OCI-LY3 (cell line): ENCODE data around the gene RSAD2.

Experiments used
- H2AFZ ChIP-seq: fragments of 200-600, 300-600 bp; shearing (Covaris generic); 2 replicates; pipeline ENCODE4 v1.6.0; 2014; ENCODE audit warnings: antibody characterized with exemption, low read depth, low read length
- H3K27ac ChIP-seq: fragments of 200-600, 300-600 bp; sonication (generic); 2 replicates; pipeline ENCODE4 v1.5.1; 2014; ENCODE audit warnings: mild to moderate bottlenecking, low read length, moderate library complexity, mixed read lengths
- H3K27me3 ChIP-seq: fragments of 200-600, 300-600 bp; sonication (generic); 2 replicates; pipeline ENCODE4 v1.6.1; 2014; ENCODE audit warnings: low read depth, low read length, mixed read lengths
- H3K36me3 ChIP-seq: fragments of 200-600, 300-600 bp; sonication (generic); replicated peaks from 2 replicates; pipeline ENCODE3; 2014; ENCODE audit warnings: low read depth, low read length, mixed read lengths
- H3K4me1 ChIP-seq: fragments of 300-600, 200-600 bp; sonication (generic); 2 replicates; pipeline ENCODE4 v1.6.1; 2014; ENCODE audit warnings: low read length, mixed read lengths
- H3K4me2 ChIP-seq: fragments of 200-600, 300-600 bp; sonication (generic); 2 replicates; pipeline ENCODE4 v1.6.1; 2014; ENCODE audit warnings: low read length, mixed read lengths
- H3K4me3 ChIP-seq: fragments of 300-600, 200-600 bp; sonication (generic); 2 replicates; pipeline ENCODE4 v1.5.1; 2014; ENCODE audit warnings: antibody characterized with exemption, mild to moderate bottlenecking, low read length, moderate library complexity
- H3K79me2 ChIP-seq: fragments of 300-600, 200-600 bp; shearing (Covaris generic); 2 replicates; pipeline ENCODE4 v1.6.1; 2014; ENCODE audit warnings: mild to moderate bottlenecking, low read length, mixed read lengths
- H3K9ac ChIP-seq: fragments of 300-600, 200-600 bp; shearing (Covaris generic); 2 replicates; pipeline ENCODE4 v1.6.0; 2014; ENCODE audit warnings: mild to moderate bottlenecking, low read length, moderate library complexity
- H3K9me3 ChIP-seq: fragments of 200-600, 300-600 bp; shearing (Covaris generic); 2 replicates; pipeline ENCODE4 v1.6.1; 2014; ENCODE audit warnings: low read length, mixed read lengths; ENCODE audit not compliant: insufficient read depth
- H4K20me1 ChIP-seq: fragments of 200-600, 300-600 bp; sonication (generic); 2 replicates; pipeline ENCODE4 v1.6.1; 2016; ENCODE audit warnings: low read length, mixed read lengths; ENCODE audit not compliant: insufficient read depth
- CTCF ChIP-seq: fragments of 200-600, 300-600 bp; sonication (generic); IDR thresholded peaks from 2 replicates; pipeline ENCODE4 v1.5.1; 2014; ENCODE audit warnings: antibody characterized with exemption, low read length, low read depth
- EZH2phosphoT487 ChIP-seq: fragments of 200-600 bp; shearing (Covaris generic); IDR thresholded peaks from 2 replicates; pipeline ENCODE4 v1.6.1; 2018; ENCODE audit warnings: antibody characterized with exemption, mixed run types, low read depth

RSAD2 gene

DNA sequence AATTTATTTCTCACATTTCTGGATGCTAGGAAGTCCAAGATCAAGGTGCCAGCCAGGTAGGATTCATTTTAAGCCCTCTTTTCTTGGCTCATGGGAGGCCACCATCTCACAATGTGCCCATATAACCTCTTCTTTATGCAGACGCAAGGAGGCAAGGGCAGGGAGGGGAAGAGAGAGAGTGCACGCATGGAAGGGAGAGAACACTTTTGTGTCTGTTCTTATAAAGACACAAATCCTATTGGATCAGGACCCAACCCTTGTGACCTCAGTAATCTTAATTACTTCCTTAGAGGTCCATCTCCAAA lies 44.3 kb upstream of the RSAD2 start:
- no peak overlapping the region for H3K27ac ChIP-seq
- no peak for TF ChIP-seq EZH2phosphoT487
- TF ChIP-seq CTCF = no peak
- H3K27me3 ChIP-seq = no peaks in the 10 kb centered on the region
- no peaks in the 10 kb centered on the region for H3K9me3 ChIP-seq
- H3K4me1 ChIP-seq = no peaks in the 10 kb centered on the region
- no peaks in the 10 kb centered on the region for H4K20me1 ChIP-seq
- H3K79me2 ChIP-seq = no peaks in the 10 kb centered on the region
- H3K4me2 ChIP-seq = no peak overlapping the region
- no peak overlapping the region for H2AFZ ChIP-seq
- no peak overlapping the region for H3K4me3 ChIP-seq
- H3K36me3 ChIP-seq = no peaks in the 10 kb centered on the region
- no peak overlapping the region for H3K9ac ChIP-seq

DNA sequence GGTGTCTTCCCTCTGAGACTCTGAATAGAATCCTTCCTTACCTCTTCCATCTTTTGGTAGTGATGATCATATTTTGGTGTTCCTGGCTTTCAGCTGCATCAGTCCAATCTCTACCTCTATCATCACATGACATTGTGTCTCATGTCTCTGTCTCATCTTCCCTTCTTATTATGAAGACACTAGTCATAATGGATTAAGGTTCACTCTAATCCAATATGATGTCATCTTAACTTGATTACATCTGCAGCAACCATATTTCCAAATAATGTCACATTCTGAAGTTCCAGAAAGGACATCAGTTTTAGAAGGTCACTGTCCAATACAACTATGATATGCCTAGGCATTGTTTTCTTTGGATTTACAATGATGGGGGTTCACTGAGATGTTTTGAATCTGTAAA lies 43.4 kb upstream of the RSAD2 start:
- TF ChIP-seq EZH2phosphoT487 = no peak
- no peak for TF ChIP-seq CTCF

GRCh38 chr2:6835467-6835866 lies 42.1 kb upstream of the RSAD2 start:
- no peak overlapping the region for H3K4me2 ChIP-seq
- no peaks in the 10 kb centered on the region for H3K79me2 ChIP-seq
- TF ChIP-seq EZH2phosphoT487 (no peak), CTCF (no peak)
- H3K36me3 ChIP-seq = no peaks in the 10 kb centered on the region
- H2AFZ ChIP-seq = no peak overlapping the region
- H3K27ac ChIP-seq = no peak overlapping the region
- no peaks in the 10 kb centered on the region for H4K20me1 ChIP-seq
- no peak overlapping the region for H3K9ac ChIP-seq
- no peaks in the 10 kb centered on the region for H3K4me1 ChIP-seq
- no peaks in the 10 kb centered on the region for H3K9me3 ChIP-seq
- H3K4me3 ChIP-seq = no peak overlapping the region
- no peaks in the 10 kb centered on the region for H3K27me3 ChIP-seq

More for the DNA sequence above, 43.4 kb upstream of the RSAD2 start:
- Histone ChIP-seq H3K9me3 (no peaks in the 10 kb centered on the region), H3K4me2 (no peak overlapping the region), H4K20me1 (no peaks in the 10 kb centered on the region), H2AFZ (no peak overlapping the region), H3K4me3 (no peak overlapping the region), H3K36me3 (no peaks in the 10 kb centered on the region), H3K27me3 (no peaks in the 10 kb centered on the region), H3K27ac (no peak overlapping the region), H3K79me2 (no peaks in the 10 kb centered on the region), H3K4me1 (no peaks in the 10 kb centered on the region), H3K9ac (no peak overlapping the region)

DNA sequence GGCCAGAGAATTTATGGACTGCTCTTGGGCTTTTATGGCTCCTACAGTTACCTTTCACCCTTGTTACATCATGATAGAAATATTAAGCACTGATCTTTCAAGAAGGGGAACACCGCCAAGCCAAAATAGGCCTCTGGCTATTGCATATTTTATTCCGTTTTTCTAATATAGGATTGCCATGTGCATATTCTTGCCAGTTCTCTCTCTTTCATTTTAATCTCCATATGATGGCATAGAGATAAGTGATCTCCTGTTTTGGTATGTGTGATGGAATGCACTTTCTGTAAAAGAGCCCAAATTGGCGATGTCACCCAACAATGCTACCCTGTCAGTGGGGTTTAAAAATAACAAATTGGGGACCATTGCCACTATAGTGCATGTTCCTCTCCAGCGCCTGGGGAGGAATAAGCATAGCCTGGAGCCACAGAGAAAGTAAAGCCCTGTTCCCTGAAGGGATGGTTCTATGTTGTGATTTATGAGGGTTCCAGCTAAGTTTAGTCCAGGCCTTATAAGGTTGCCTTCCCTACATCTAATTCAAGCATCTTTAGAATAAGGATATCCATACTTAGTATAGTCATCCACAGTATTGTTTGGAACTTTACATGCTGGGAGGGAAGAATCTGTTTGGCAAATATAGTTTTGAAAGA lies 38.8 kb upstream of the RSAD2 start:
- H3K79me2 ChIP-seq = no peaks in the 10 kb centered on the region
- peaks cover 1% of the 10 kb centered on the region; the same call in 1 of the 2 replicates for H3K9me3 ChIP-seq
- H3K4me2 ChIP-seq = no peak overlapping the region
- H2AFZ ChIP-seq = no peak overlapping the region
- H3K27me3 ChIP-seq = no peaks in the 10 kb centered on the region
- H4K20me1 ChIP-seq = no peaks in the 10 kb centered on the region
- no peak overlapping the region for H3K27ac ChIP-seq
- no peak overlapping the region for H3K4me3 ChIP-seq
- H3K36me3 ChIP-seq = no peaks in the 10 kb centered on the region
- H3K9ac ChIP-seq = no peak overlapping the region
- H3K4me1 ChIP-seq = no peaks in the 10 kb centered on the region
- TF ChIP-seq CTCF (no peak), EZH2phosphoT487 (no peak)
